OCI-LY7 (cell line): ENCODE results near the gene BTAF1. TPM values are rescaled to one million over a fixed set of nuclear protein-coding genes. Genes with fewer than 3 reads are reported as not detected.

Source experiments
- BruUV-seq: library from RNA; stranded (reverse); fragments of 400-500 nt; replicated peaks from 2 replicates; lab custom pipeline; 2021; lab: Mats Ljungman, UMichigan
- CTCF ChIA-PET: fragments of 300-600 bp; sonication (Branson Sonifier 250); formaldehyde crosslinking; loops from one replicate; lab custom pipeline; 2022; ENCODE audit warnings: antibody characterized with exemption; ENCODE audit not compliant: unreplicated experiment; lab: Charles Lee
- POLR2A ChIA-PET: fragments of 300-600 bp; sonication (Branson Sonifier 250); formaldehyde crosslinking; loops from one replicate; lab custom pipeline; 2022; ENCODE audit warnings: antibody characterized with exemption; lab: Charles Lee
- DNase-seq: peaks from one replicate; pipeline ENCODE4 v3.0.0-alpha.2; 2015; ENCODE audit warnings: low spot score
- H2AFZ ChIP-seq: fragments of 200-600 bp; sonication (generic), shearing (Covaris generic); 2 replicates; pipeline ENCODE4 v1.6.1; 2014; ENCODE audit warnings: mild to moderate bottlenecking, antibody characterized with exemption, low read length, moderate library complexity
- H3K27ac ChIP-seq: fragments of 200-600 bp; sonication (generic); 2 replicates; pipeline ENCODE4 v1.5.1; 2014; ENCODE audit warnings: mixed run types, low read depth, mild to moderate bottlenecking, moderate library complexity, low read length, inconsistent platforms; ENCODE audit not compliant: poor library complexity, severe bottlenecking
- H3K36me3 ChIP-seq: fragments of 200-600 bp; sonication (generic); 2 replicates; pipeline ENCODE4 v1.6.1; 2014; ENCODE audit warnings: mild to moderate bottlenecking, antibody characterized with exemption, low read length, moderate library complexity, mixed read lengths; ENCODE audit not compliant: insufficient read depth
- H3K4me1 ChIP-seq: fragments of 200-600 bp; sonication (generic); 2 replicates; pipeline ENCODE4 v1.5.1; 2014; ENCODE audit warnings: mild to moderate bottlenecking, low read length; ENCODE audit not compliant: insufficient read depth, poor library complexity, severe bottlenecking
- H3K4me2 ChIP-seq: fragments of 200-600 bp; sonication (generic); 2 replicates; pipeline ENCODE4 v1.6.1; 2014; ENCODE audit warnings: mild to moderate bottlenecking, low read length
- H3K4me3 ChIP-seq: fragments of 200-600 bp; sonication (generic); 2 replicates; pipeline ENCODE4 v1.5.1; 2014; ENCODE audit warnings: mild to moderate bottlenecking, low read depth, low read length; ENCODE audit not compliant: poor library complexity, severe bottlenecking
- H3K79me2 ChIP-seq: fragments of 200-600 bp; sonication (generic); 2 replicates; pipeline ENCODE4 v1.6.1; 2016; ENCODE audit warnings: low read depth, mild to moderate bottlenecking, low read length, moderate library complexity, mixed read lengths; ENCODE audit not compliant: insufficient read depth
- H3K9me2 ChIP-seq: fragments of 200-600 bp; sonication (generic); 2 replicates; pipeline ENCODE4 v1.6.1; 2016; ENCODE audit warnings: mild to moderate bottlenecking, low read length, mixed read lengths; ENCODE audit not compliant: insufficient read depth
- H3K9me3 ChIP-seq: fragments of 200-600 bp; sonication (generic); 2 replicates; pipeline ENCODE4 v1.6.1; 2014; ENCODE audit warnings: mild to moderate bottlenecking, mixed run types, low read length, mixed read lengths
- H4K20me1 ChIP-seq: fragments of 200-600 bp; sonication (generic); 2 replicates; pipeline ENCODE4 v1.6.1; 2014; ENCODE audit warnings: mild to moderate bottlenecking, antibody characterized with exemption, low read length, moderate library complexity, mixed read lengths; ENCODE audit not compliant: insufficient read depth
- EZH2phosphoT487 ChIP-seq: fragments of 200-600 bp; sonication (generic); IDR thresholded peaks from 2 replicates; pipeline ENCODE4 v1.6.1; 2018; ENCODE audit warnings: low read depth, borderline replicate concordance, mild to moderate bottlenecking, mixed run types, antibody characterized with exemption, low read length, moderate library complexity, mixed read lengths
- intact Hi-C: fragments of 100-400 bp; cut with micrococcal nuclease; formaldehyde crosslinking; loops from one replicate; pipeline ENCODE4 v1.10.0; 2022; ENCODE audit not compliant: unreplicated experiment
- total RNA-seq, 2 experiments: library from RNA; depleted of rRNA in 1 of 2; stranded (reverse); fragments of >200 nt in 1 of 2; shearing (Covaris generic) in 1 of 2; gene quantifications; 2 replicates each; pipeline ENCODE4 v1.2.3, GENCODE V29; 2014 to 2022
- TF ChIP-seq, protein P1 (sequence below): fragments of 200-600 bp; sonication (generic); conservative IDR thresholded peaks from 2 replicates; pipeline ENCODE4 v1.5.1; 2014; ENCODE audit warnings: mild to moderate bottlenecking, antibody characterized with exemption, low read length, moderate library complexity, mixed read lengths

The BTAF1 gene
- total RNA-seq, 2 experiments from 2014 or later = 65.1 to 95.6 TPM

DNA sequence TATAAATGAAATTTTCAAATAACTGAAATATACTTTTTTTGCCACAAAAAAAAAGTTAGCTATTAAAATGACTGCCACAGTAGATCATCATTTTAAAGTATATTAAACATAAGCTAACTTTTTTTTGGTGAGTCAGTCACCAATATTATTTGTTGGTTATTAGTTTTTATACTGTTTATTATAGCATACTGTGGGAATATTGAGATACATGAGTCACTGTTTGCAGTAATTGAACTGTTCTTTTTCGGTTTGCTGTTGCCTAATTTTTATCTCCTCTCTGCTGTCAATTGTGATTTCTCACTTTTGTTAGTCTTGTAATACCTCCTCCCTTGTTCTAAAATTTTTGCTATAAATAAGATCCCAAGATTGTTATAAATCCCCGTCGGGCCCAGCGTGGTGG is 45.7 kb downstream of the BTAF1 start:
- CTCF ChIA-PET = no interaction called here
- no TSS peak for BruUV-seq
- DNase-seq = no peak
- no peak for TF ChIP-seq EZH2phosphoT487
- TF ChIP-seq, protein P1, sequence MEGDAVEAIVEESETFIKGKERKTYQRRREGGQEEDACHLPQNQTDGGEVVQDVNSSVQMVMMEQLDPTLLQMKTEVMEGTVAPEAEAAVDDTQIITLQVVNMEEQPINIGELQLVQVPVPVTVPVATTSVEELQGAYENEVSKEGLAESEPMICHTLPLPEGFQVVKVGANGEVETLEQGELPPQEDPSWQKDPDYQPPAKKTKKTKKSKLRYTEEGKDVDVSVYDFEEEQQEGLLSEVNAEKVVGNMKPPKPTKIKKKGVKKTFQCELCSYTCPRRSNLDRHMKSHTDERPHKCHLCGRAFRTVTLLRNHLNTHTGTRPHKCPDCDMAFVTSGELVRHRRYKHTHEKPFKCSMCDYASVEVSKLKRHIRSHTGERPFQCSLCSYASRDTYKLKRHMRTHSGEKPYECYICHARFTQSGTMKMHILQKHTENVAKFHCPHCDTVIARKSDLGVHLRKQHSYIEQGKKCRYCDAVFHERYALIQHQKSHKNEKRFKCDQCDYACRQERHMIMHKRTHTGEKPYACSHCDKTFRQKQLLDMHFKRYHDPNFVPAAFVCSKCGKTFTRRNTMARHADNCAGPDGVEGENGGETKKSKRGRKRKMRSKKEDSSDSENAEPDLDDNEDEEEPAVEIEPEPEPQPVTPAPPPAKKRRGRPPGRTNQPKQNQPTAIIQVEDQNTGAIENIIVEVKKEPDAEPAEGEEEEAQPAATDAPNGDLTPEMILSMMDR = no peak
- 0 out of 2 replicates have a peak, but pooled peaks cover 3% of the 10 kb centered on the region for H3K79me2 ChIP-seq
- H3K9me3 ChIP-seq = no peaks in the 10 kb centered on the region
- no peak overlapping the region for H2AFZ ChIP-seq
- no peak overlapping the region for H3K4me2 ChIP-seq
- no peaks in the 10 kb centered on the region for H4K20me1 ChIP-seq
- POLR2A ChIA-PET = interaction anchor here (0.6 to 1.0 kb wide), 3 partner anchors 16 to 1071 kb away, joined by 3 read pairs; no protein-coding TSS in a partner anchor
- H3K36me3 ChIP-seq = peaks cover 93% of the 10 kb centered on the region
- no peak overlapping the region for H3K27ac ChIP-seq
- intact Hi-C loops = no loop called here
- H3K4me3 ChIP-seq = no peak overlapping the region
- no peaks in the 10 kb centered on the region for H3K9me2 ChIP-seq
- H3K4me1 ChIP-seq = no peaks in the 10 kb centered on the region

DNA sequence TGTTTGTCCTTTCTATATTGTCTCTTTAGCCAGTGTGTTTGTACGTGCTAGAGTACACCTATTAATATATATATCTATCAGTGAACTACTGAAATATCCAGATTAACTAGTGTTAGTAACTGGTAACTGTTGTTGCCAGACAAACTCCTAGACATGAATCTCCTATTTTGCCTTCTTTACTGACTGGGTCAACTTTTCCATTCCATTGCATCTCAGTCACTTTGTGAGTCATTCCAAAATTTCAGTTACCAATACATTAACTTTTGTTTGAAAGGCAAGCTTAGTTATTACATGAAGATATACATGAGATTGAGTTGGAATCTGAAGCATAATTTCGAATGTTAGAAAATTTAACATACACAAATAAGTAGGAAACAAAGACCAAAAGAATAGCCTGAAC is 51.4 kb downstream of the BTAF1 start:
- CTCF ChIA-PET = no interaction called here
- no peaks in the 10 kb centered on the region for H3K79me2 ChIP-seq
- TF ChIP-seq, protein P1 = no peak
- TF ChIP-seq EZH2phosphoT487 = no peak
- POLR2A ChIA-PET = no interaction called here
- no peaks in the 10 kb centered on the region for H4K20me1 ChIP-seq
- no peak overlapping the region for H3K4me3 ChIP-seq
- no peaks in the 10 kb centered on the region for H3K4me1 ChIP-seq
- no peak for DNase-seq
- intact Hi-C loops = no loop called here
- no peak overlapping the region for H3K27ac ChIP-seq
- no peaks in the 10 kb centered on the region for H3K9me2 ChIP-seq
- no peak overlapping the region for H3K4me2 ChIP-seq
- no peak overlapping the region for H2AFZ ChIP-seq
- peaks cover 73% of the 10 kb centered on the region for H3K36me3 ChIP-seq
- no peaks in the 10 kb centered on the region for H3K9me3 ChIP-seq
- BruUV-seq = no TSS peak

DNA sequence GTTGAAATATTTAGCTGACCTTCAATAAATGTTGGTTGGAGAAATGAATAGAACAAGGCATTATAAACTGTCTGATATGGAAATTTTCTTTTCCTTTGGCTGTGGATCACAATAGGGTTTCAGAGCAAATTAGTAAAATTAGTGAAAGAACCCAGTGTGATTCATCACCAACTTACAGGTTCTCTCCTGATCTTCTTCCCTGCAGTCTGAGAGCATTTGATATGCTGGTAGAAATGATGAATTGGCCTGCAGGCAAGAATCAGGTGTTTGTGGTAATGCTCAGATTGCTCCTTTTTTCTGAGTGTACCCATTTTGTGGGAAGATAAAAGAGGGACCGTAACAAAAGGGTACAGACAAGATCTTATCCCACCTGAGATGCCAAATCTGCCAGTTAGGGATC is 51.9 kb downstream of the BTAF1 start:
- Histone ChIP-seq H3K79me2 (no peaks in the 10 kb centered on the region), H3K4me3 (no peak overlapping the region), H3K27ac (no peak overlapping the region), H3K36me3 (peaks cover 73% of the 10 kb centered on the region), H4K20me1 (no peaks in the 10 kb centered on the region), H2AFZ (no peak overlapping the region), H3K9me3 (no peaks in the 10 kb centered on the region), H3K9me2 (no peaks in the 10 kb centered on the region), H3K4me1 (no peaks in the 10 kb centered on the region), H3K4me2 (no peak overlapping the region)
- TF ChIP-seq, protein P1 = no peak
- TF ChIP-seq EZH2phosphoT487 = no peak
- BruUV-seq = no TSS peak
- intact Hi-C loops = no loop called here
- ChIA-PET CTCF (no interaction called here), POLR2A (no interaction called here)
- no peak for DNase-seq
